Activated naive CD8-positive, alpha-beta T cell treated with anti-CD3 and anti-CD28 coated beads, Interleukin-2, amount 50 U/mL, for 16 hours (primary cell): Measurements from ENCODE around the gene ADRA1B.

ENCODE experiments used
- DNase-seq: peaks from one replicate; pipeline ENCODE4 v3.0.0-alpha.2; 2020; ENCODE audit warnings: low read depth, low spot score

Gene ADRA1B

DNA sequence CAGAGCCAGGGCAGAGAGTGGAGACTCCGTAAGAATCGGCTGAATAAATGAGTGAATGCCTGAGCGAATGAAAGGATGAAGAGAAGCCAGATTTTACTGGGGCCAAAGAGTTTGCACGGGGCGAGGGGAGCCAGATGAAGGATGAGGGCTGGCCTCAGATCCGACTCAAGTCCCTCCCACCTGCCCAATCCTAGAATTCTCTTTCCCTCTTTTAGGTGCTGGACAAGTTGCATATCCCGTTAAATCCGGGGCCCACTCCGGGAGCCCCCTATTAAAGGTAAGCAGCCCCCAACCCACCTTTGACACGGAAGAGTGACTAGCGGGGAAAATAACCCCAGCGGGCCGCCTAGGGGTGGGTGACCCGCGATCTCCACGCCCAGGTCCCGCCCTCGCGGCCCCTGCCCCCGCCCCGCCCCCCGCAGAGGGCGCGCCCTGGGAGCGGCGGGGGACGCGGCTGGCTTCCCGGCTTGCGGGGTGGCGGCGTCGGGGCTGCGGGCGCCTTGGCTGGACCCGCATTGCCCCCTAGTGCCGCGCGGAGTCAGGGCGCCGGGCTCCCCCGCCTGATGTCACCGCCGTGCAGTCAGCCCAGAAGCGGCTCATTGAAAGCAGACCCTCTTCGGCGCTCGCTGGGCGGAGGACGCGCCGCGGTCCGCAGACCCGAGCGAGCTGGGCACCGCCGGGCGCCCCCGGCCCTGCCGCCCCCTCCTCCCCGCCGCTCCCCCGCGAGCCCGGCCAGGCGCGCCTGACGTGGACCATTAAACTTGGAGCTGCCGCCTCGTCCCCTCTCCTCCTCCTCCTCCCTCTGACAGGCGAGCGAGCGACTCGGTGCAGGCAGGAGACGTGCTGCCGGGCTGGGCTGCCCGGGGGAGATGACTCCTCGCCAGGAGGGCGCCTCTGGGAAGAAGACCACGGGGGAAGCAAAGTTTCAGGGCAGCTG, at the start of gene ADRA1B:
Gene ADRA1B (plus strand): TSS at position 579 of the 937 bp plus-strand sequence. CDS start 424 bp downstream, outside the sequence.
- peak; percentile 22 for DNase-seq

DNA sequence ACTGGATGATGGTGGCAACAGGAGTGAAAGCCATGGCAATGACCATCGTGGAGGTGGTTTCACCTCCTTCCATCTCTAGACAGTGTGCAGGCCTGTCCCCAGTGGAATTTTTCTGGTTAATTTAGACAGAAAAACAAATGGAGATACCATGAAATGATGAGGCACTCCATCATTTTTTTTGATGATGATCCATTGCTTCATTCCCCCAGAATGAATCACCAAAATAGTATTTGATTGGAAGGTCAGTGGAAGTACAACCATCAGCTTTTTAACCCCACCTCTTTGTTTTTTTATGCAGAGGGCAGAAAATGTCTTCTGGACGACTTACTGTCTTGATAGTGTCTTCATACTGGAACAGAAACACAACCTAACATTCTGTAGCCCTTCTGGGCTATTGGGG, 42.6 kb upstream of the ADRA1B start:
- DNase-seq: no peak

DNA sequence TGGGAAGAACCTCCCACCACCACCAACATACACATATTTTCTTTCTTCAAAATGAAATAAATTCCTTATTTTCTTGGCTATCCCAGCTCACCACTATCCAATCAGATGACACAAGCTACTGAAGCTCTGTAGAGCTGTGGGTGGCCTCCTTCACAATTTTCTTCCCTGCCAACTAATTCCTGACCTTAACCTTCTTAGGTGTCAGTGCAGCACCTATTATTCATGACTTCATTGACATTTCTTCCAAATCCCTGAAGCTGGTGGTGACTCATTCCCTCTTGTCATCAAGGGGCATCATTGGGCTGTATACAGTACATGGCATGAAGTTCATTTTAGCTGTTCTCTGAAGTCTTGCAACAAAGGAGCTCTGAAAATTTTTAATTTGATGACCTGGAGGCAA, 42.0 kb upstream of the ADRA1B start:
- DNase-seq: no peak

DNA sequence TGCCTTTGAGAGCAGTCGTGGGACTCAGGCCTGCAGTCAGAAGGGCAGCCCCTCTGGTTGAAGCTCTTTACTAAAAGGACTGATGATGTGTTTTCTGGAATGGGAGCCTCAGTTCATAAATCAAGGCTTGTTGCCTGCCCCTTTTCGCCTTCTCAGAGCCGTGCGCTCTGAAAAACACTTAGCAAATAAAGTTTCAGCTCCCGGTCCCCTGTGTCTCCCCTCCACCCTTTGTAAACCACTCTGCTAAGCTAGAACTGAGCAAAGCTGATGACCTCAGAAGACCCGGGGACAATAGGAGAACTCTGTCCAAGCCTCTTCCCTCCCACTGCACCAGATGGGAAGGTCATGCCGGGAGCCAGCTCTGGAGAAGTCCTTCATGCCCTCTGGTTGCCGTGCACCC, 39.3 kb upstream of the ADRA1B start:
- DNase-seq: no peak

DNA sequence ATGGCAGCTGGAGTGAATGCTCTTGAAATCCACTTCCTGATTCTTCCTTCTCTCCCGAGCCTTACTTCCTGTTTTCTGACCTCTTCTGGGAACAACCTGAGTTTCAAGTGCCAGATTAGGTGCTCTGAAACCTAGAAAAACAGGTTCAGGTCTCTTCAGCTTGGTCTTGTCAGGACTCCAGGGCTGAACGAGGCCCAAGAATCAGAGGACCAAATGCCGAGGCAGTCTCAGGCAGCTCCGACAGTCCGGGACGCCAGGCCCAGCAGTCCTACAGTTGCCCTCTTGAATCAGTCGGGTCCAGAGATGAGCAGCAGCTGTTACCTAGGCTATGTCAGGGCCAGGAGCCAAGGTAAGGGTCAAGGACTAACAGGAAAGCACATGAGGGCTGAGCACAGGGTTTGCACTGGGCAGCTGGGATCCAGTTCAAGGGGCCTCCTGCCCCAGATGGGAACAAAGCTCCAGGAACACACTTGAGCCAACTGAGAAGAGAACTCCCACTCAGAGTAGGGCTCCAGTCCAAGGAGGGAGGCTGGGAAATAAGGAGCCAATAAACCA, 38.3 kb upstream of the ADRA1B start:
- DNase-seq: no peak

DNA sequence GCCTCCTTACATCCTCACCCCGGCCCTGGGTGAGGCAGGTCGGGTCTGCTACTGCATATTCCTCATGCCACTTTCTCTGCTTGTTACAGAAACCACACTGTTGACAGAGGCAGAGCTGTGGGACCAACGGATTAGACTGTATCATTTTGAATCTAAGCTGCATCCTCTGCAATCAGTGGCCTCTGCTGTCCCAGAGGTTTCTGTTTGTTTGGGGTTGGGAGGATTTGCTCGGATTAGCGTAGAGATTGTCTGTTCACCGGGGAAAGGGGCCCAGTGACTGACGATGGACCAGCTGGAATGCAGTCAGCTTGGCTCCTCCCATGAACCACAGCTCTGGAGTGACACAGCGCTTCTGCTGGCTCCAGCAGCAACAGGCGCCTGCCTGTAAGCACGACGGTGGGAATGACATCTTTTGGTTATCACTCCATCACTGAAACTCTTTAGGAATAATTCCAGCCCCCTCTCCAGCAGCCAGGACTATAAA, 37.3 kb upstream of the ADRA1B start:
- no peak for DNase-seq

DNA sequence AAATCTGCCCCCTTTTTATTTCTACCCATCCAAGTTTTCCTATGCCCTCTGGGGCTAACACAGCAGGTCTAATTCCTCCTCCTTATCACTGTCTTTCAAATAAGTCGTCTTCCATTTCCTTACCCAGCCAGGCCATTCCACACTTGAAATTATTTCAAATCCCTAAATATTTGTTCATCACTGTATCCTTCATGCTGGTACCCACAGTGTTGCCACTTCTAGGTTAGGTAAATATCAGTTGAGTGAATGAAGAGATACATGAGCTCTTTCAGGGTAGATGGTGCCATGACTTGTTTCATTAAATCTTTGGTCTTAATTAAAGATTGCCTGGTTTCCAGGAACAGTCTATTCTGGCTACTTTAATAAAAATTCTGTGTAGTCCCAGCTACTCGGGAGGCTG, 35.6 kb upstream of the ADRA1B start:
- DNase-seq: no peak

DNA sequence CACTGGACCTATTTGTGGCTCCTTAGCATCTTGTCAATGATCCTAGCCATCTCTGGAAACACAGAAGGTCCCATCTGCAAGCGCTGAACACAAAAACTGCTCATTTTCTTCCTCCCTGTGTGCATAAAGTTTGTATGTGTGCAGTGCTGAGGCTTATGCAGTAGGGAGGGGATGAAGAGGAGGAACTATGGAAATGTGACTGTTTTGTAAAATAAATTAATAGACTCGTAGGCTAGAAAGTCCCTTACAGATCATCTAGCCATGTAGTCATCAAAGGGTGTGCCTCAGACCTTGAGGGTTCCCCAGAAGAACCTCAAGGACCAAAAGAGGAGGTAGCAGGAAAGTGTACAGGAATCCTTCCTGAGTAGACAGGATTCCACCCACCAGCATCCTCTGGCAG, 34.3 kb upstream of the ADRA1B start:
- no peak for DNase-seq

DNA sequence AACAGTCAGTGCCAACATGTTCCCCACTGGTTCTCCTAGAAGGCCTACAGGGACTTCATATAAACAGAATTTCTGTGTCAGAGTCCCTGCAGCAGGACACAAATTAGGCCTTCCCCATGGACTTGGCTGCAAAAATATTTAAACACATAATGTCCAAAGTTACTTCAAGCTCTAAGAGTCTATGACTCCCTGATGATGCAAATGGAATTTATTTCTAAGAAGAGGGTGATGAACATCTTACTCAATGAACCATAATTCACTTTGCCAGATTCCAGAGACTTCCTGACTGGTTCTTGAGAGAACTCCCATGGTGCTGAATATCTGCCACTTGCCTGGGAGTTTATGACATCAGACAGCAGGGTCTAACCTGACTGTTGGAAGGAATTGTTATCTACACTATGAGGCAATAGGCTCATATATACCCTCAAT, 32.7 kb upstream of the ADRA1B start:
- no peak for DNase-seq

DNA sequence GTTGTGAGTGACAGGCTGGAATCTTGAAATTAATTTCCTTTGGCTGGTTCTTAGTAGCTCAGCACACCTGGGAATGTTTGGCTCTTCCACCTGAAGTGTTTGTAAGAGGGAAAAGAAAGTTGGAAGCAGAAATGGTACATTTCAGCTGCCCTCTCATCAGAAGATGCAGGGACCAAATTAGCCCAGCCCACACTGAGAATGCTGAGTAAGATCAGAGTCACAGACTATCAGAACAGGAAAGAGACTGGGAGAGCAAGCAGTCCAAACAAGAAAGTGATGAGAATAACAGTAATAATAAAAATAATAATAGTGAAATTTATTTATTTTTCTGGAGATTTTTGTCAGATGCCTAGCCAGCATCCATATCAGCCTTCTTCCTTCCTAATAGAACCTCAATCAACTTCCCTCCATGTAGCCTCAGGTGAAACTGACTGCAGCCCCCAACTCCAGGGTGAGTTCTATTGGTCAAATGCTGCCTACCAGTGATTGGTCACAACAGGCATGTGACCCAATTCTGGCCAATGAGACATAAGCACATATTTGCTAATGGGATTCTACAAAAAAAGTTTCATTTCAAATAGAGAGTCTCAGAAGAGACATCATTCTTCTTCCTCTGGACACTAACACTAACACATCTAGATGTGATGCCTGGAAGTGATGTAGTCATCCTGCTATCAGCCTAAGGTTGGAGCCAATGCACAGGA, 31.2 kb upstream of the ADRA1B start:
- DNase-seq: no peak

DNA sequence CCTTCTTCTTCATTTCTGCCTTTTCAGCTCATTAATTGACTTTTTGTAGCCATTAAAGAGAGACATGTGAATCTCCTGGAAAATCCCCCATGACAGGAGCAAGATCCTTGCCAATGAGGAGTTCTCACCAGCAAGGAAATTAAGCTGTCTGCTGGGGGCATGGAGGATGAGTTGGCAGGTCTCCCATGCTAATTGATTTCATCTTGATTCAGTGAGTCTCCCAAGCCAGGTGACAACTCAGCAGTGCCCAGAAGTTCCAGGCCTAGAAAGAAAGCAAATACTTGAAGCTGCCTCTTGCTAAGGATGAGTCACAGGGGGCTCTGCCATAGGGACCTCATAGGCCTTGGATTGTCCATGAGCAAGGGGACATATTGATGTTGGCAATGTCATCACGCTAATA, 30.0 kb upstream of the ADRA1B start:
- no peak for DNase-seq

DNA sequence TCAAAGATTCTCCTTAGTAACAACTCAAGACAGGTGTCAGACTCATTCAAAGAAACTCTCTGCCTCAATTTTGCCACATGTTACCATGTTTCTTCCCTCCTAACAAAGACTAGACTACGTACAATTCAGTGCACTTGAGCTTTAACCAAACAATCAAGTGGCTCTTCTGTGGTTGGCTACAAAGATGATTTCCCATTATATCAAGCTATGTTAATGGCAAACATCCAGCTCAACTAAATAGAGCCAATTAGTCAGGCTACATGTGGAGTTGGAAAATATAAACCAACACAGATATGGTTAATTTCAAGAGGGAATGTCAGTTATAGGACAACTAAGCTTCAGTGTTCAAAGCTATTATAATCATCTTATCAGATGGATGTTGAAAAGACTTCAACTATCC, 29.2 kb upstream of the ADRA1B start:
- DNase-seq: no peak

DNA sequence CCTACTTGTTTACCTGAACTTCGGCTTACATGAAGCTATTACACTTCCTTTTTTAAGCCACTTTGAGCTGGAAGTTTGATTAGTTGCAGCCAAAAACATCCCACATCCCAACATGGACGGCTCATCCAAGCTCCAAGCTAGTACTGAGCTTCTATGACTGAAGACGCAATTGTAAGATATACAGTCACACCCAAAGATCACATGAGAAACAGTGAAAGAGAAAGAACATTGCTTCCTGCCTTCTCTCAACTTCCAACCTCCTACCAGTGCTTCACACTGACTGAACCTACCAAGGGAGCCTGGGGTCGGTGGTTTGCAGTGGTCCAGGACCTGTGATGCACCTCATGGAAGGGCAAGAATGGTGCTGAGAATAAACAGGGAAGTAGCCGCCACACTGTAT, 27.4 kb upstream of the ADRA1B start:
- DNase-seq: no peak

DNA sequence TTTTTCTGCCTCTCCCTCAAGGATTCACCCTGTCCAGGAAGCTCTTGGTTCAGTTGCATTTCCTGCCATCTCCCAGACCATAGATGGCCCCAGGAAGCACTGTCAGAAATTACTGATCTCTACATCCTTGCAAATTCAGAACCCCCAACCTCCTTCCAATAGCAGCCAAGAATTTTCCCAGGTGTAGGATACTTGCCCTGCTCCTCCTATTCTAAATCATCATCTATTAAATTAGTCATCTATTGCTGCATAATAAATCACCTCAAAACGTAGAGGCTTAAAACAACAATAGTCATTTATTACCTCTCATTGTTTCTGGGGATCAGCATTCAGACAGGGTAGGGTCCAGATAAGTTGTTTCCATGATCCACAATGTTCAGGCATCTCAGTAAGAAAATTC, 26.1 kb upstream of the ADRA1B start:
- DNase-seq: no peak

DNA sequence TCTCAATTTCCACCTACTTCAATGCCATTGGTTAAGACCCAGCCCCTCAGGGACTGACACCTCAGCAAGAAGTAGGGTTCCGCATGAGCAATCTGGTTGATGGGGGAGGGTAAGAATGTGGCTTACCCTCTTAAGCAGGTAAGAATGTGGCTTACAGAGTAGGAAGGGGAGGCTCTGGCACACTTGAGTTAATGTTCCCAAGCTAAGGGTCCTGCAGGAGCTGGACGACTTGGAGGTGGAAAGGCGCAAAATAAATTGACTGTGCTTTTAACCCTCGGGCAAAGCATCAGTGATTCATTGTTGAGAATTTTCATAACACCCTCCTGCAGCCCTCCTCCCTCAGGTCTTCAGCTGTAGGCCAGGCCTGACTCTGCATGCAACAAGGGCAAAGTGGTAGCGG, 24.9 kb upstream of the ADRA1B start:
- DNase-seq: no peak

DNA sequence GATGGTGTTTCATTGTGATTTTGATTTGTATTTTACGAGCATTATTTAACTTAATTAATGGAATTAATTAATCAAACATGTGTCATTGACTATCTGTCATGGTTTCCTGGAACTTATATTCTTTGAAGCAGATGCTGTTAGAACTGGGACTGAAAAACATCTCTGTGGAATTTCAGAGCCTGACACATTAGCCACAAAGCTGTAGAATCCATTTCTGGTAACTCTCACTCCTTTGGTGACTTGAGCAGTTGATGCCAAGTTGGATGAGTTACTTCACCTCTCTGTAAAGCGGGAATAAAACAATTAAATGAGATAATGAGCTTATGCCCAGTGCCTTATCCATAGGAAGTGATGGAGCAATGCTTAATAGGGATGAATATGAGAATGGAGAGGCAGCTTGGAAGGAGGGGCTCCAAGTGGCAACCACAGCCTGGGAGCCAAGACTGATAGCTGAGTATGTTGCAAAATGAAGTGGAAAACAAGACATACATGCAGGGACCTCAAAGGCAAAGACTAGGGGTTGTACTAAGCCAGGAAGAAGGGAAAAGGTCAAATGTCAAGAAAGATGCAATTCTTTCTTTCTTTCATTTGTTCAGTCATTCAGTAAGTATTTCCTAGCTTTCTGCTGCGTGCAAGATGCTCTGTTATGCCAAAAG, 23.1 kb upstream of the ADRA1B start:
- no peak for DNase-seq

DNA sequence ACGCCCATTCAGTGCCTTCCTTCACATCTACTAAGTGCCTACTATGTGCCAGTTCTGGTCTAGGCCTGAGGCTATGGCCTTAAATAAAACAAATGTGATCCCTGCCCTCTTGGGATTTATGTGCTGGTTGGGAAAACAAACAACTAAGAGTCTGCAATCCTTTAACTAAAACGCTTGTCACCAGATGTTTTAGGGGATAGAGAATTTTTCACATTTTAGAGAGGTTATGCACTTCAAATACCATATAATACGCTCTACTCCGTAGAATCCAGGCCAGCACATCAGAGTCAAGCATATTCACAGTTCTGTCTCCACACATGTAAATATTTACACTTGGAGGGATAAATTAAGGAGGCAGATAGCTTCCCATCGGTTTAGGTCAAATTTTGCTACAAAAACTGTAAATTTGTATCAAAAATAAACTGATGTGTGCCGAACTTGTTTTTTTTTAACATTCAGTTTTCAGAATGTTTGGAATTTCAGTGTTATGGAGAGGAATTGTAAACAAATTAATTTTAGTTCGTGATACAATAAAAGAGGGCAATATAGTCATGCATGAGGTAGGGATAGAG, 22.0 kb upstream of the ADRA1B start:
- DNase-seq: no peak

DNA sequence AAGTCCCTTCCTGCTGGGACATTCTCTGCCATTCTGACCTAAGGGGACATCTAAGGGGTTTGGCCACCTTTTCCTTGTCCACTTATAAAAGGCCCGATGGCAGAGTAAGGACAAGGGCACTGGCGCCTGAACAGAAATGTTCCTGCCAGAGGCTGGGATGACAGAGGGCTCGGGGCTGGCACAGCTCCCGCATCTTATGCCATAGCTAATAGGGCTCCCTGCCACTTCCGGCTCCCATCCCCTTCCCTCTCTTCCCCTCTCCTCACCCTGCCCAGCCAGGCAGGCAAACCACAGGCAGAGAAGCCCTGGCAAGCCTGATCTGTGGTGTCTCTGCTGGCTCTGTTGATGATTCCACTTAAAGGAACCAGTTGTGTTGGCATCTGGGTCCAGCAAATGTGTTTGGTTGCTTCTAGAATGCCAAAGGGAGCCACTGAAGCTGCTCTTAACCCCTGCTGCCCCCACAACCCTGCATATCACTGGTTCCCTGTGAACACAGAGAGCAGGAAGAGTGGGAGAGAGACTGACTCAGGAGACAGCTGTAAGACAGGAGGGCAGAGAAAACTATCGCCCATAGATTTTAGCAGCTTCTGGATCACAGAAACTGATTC, 18.4 kb upstream of the ADRA1B start:
- no peak for DNase-seq

DNA sequence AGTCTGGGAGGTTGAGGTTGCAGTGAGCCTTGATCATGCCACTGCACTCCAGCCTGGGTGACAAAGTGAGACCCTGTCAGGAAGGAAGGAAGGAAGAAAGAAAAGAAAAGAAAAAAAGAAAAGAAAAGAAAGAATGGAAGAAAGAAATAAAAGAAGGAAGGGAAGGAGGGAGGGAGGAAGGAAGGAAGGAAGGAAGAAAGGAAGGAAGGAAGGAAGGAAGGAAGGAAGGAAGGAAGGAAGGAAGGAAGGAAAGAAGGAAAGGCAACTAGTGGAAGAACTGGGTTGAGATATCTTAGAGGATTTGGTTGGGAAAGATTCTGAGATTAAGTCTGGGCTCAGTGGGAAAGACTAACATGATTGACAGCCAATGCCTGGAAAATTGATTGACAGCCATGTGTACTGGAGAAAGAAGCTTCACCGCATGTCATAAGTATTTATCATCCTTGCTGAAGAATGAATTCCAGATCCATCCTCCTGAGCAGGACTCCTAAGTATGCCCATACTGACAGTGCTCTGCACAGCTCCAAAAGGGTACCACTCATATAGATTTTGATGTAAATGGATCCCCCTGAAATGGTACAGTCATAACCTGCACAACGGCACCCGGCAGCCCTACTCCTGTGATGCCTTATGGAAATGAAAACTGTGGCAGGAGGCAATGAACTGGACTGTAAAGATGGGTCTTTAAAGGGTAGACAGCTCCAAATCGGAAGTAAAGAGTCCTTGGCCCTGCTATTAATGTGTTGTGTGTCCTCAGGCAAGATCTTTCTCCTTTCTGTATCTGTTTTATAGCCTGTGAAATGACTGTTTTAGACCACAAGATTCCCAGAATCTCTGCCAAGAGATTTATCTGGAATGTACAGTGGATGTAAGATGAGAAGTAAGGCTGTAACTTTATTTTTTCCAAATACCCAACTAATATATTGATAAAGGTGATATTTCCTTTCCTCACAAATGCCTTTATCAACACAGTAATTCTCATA, 16.9 kb upstream of the ADRA1B start:
- no peak for DNase-seq

DNA sequence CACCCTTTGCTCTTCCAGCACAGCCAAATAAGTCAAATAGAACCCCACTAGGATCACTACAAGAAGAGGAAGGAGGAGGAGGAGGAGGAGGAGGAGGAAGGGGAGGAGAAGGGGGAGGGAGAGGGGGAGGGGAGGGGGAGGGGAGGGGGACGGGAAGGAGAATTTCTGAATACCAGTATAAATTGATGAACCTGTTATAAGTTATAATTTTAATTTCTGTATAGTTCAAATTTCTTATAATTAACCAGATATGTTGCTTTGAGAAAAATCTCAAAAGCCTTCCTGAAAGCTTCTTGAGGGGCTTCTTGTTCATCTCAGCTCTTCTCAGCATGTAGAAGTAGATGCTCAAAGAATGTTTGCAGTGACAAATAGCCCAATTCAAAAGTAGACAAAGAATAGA, 15.0 kb upstream of the ADRA1B start:
- DNase-seq: no peak
